Stomach (tissue), 9 donors: ENCODE data around the gene PUS1. TPM values are rescaled to one million over a fixed set of nuclear protein-coding genes. Genes with fewer than 3 reads are reported as not detected.

Source experiments
- DNase-seq, 2 donors: peaks; one replicate each; pipeline versions ENCODE4 v3.0.0 to v3.0.0-alpha.2; 2013 to 2019
- H3K27ac ChIP-seq, 5 donors: fragments of 200-600 bp in 4 of 5; sonication (generic) in 4 of 5; one replicate each; pipeline ENCODE4 v1.5.1; 2013 to 2019; ENCODE audit warnings: mild to moderate bottlenecking in 1 of 5, moderate library complexity in 1 of 5
- H3K27me3 ChIP-seq, 3 donors: fragments of 200-600 bp; sonication (generic); one replicate each; pipeline ENCODE4 v1.5.1; 2017 to 2019; ENCODE audit warnings: mixed run types in 1 of 3
- H3K36me3 ChIP-seq, 4 donors: fragments of 200-600 bp; sonication (generic); 1 replicate in 3 of 4; 2 replicates in 1 of 4; pipeline ENCODE4 v1.5.1; 2016 to 2019
- H3K4me1 ChIP-seq, 4 donors: fragments of 200-600 bp; sonication (generic); one replicate each; pipeline ENCODE4 v1.5.1; 2016 to 2019
- H3K4me3 ChIP-seq, 4 donors: fragments of 200-600 bp; sonication (generic) in 3 of 4; one replicate each; pipeline ENCODE4 v1.5.1; 2016 to 2019; ENCODE audit warnings: mild to moderate bottlenecking in 1 of 4
- H3K9me3 ChIP-seq, 4 donors: fragments of 200-600 bp; sonication (generic); one replicate each; pipeline ENCODE4 v1.5.1; 2016 to 2019
- EP300 ChIP-seq: sonication (generic); formaldehyde crosslinking; IDR thresholded peaks from one replicate; pipeline ENCODE4 v1.6.1; 2017; ENCODE audit warnings: antibody characterized with exemption
- POLR2A ChIP-seq, 4 donors: fragments of 450-650 bp; IDR thresholded peaks; one replicate each; pipeline ENCODE4 v1.6.1; 2016; ENCODE audit warnings: antibody characterized with exemption in 4 of 4, control low read depth in 2 of 4, mild to moderate bottlenecking in 1 of 4, moderate library complexity in 1 of 4
- POLR2AphosphoS5 ChIP-seq, 3 donors: sonication (generic); formaldehyde crosslinking; IDR thresholded peaks; one replicate each; pipeline ENCODE4 v1.6.1; 2016; ENCODE audit warnings: antibody characterized with exemption in 3 of 3
- WGBS, 5 donors: extraction: QIAGEN DNeasy Blood & Tissue Kit in 3 of 5; methylation state at CpG; one replicate each; pipeline versions ENCODE4 v1.1.5 to v1.1.7; 2013 to 2018; 5-methylcytosine and 5-hydroxymethylcytosine counted together
- intact Hi-C: fragments of 100-400 bp; cut with DNase I; formaldehyde crosslinking; loops from one replicate; pipeline ENCODE4 v1.15.1; 2023; ENCODE audit warnings: low total_unique reads
- polyA plus RNA-seq, 3 donors: library from polyadenylated mRNA; stranded (reverse); fragments of 200-250 nt; gene quantifications; one replicate each; pipeline ENCODE4 v1.2.3, GENCODE V29; 2013
- total RNA-seq, 5 donors: library from RNA; depleted of rRNA; stranded (reverse); fragments of >200 nt; gene quantifications; one replicate each; pipeline versions ENCODE4 v1.1.0 to v1.2.3, GENCODE V29; 2014 to 2016
- TF ChIP-seq, protein P1 (sequence below), 7 experiments: fragments of 450-650 bp in 4 of 7; fragments of 200-600 bp in 3 of 7; sonication (generic) in 3 of 7; IDR thresholded peaks; one replicate each; pipeline ENCODE4 v1.5.1; 2016 to 2019; ENCODE audit warnings: antibody characterized with exemption in 7 of 7, control low read depth in 2 of 7, mild to moderate bottlenecking in 1 of 7
- donor health status: healthy with polysubstance abuse.
- donor health status: Bipolar disorder and iron deficiency.
- donor health status: healthy.

PUS1 gene
- total and polyA plus RNA-seq, 8 donors, result 3.1 to 26.3 (median 12.5) TPM

DNA sequence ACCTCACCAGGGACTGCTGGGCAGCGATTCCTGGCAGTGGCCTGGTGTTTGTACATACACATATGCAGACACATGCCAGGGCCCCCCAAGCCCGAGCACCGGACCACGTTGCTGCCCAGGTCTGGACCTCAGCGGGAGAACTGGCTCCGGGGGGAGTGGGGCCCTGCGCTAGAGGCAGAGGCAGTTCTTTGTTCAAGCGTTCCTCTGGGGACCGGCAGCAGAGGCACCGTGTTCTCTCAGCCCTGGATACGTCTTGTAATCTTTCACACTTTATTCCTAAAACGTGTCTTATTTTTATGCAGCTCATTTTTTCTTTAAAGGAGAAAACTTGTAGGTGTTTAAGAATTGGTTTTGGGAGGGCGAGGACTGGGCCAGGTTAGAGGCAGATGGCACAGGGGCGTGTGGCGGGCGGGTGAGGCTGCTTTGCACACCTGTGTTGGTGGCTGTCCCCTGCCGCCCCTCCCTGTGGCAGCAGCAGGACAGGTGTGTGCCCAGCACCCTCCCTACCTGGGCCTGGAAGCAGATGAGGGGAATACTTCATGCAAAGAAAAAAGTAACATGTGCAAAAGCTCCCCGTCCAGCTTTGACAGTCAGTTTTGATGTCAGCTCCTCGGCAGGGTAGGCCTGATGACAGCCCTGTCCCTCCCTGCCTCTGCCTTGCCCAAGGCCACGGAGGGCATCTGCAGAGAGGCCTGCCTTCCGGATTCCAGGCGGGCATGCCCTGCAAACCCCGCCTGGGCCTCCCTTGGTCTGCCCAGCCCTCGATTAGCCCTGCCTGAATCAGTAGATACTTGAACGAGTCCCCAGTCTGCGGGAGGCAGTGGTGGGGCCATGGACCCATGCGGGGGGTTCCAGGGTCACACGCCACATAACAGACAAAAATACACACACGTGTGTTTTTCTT is 7.0 kb upstream of the PUS1 start:
- Histone ChIP-seq H3K27me3 (no peaks in the 10 kb centered on the region), H3K4me1 (peaks cover 0 to 7% (median 0%) of the 10 kb centered on the region in 4 donors), H3K36me3 (peaks cover 39 to 61% (median 59%) of the 10 kb centered on the region in 4 donors), H3K9me3 (no peaks in the 10 kb centered on the region), H3K4me3 (no peak overlapping the region), H3K27ac (no peak overlapping the region)
- 73 to 86% (median 79%) methylated on average over 24 to 29 of the region's 29 CpGs for WGBS, 5 donors
- TF ChIP-seq, protein P1, sequence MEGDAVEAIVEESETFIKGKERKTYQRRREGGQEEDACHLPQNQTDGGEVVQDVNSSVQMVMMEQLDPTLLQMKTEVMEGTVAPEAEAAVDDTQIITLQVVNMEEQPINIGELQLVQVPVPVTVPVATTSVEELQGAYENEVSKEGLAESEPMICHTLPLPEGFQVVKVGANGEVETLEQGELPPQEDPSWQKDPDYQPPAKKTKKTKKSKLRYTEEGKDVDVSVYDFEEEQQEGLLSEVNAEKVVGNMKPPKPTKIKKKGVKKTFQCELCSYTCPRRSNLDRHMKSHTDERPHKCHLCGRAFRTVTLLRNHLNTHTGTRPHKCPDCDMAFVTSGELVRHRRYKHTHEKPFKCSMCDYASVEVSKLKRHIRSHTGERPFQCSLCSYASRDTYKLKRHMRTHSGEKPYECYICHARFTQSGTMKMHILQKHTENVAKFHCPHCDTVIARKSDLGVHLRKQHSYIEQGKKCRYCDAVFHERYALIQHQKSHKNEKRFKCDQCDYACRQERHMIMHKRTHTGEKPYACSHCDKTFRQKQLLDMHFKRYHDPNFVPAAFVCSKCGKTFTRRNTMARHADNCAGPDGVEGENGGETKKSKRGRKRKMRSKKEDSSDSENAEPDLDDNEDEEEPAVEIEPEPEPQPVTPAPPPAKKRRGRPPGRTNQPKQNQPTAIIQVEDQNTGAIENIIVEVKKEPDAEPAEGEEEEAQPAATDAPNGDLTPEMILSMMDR (IDR thresholded peaks at IDR 0.05), result no peak
- no peak for TF ChIP-seq EP300
- TF ChIP-seq POLR2A (IDR thresholded peaks at IDR 0.05), result no peak
- no peak for TF ChIP-seq POLR2AphosphoS5 (IDR thresholded peaks at IDR 0.05)
- no peak for DNase-seq
- intact Hi-C loops, result no loop called here

- intact Hi-C loops, result no loop called here
- no peak for TF ChIP-seq EP300
- no peaks in the 10 kb centered on the region for H3K9me3 ChIP-seq
Observed at GRCh38 chr12:131922772-131923171, 6.3 kb upstream of the PUS1 start.

GRCh38 chr12:131923260-131923659 is 5.8 kb upstream of the PUS1 start:
- H3K27me3 ChIP-seq, result no peaks in the 10 kb centered on the region
- 76 to 86% (median 80%) methylated on average over 10 to 11 of the region's 11 CpGs for WGBS, 5 donors
- H3K9me3 ChIP-seq, result no peaks in the 10 kb centered on the region
- intact Hi-C loops, result no loop called here
- no peak for DNase-seq
- peaks cover 0 to 16% (median 3%) of the 10 kb centered on the region in 4 donors for H3K4me1 ChIP-seq
- H3K36me3 ChIP-seq, result peaks cover 29 to 50% (median 47%) of the 10 kb centered on the region in 4 donors
- H3K4me3 ChIP-seq, result no peak overlapping the region
- TF ChIP-seq POLR2AphosphoS5 (IDR thresholded peaks at IDR 0.05) (no peak), EP300 (no peak), POLR2A (IDR thresholded peaks at IDR 0.05) (no peak)
- TF ChIP-seq, protein P1 (IDR thresholded peaks at IDR 0.05), result no peak
- peak overlapping the region in 1 of 5 donors; percentile 46 for H3K27ac ChIP-seq

More at GRCh38 chr12:131922772-131923171, 6.3 kb upstream of the PUS1 start:
- H3K4me1 ChIP-seq, result peaks cover 0 to 11% (median under 1%) of the 10 kb centered on the region in 4 donors
- H3K36me3 ChIP-seq, result peaks cover 33 to 55% (median 52%) of the 10 kb centered on the region in 4 donors
- no peak overlapping the region for H3K4me3 ChIP-seq
- 85 to 91% (median 87%) methylated on average over 13 of the region's 13 CpGs for WGBS, 5 donors
- H3K27me3 ChIP-seq, result no peaks in the 10 kb centered on the region
- DNase-seq, result no peak
- peak overlapping the region in 1 of 5 donors; percentile 46 for H3K27ac ChIP-seq

DNA sequence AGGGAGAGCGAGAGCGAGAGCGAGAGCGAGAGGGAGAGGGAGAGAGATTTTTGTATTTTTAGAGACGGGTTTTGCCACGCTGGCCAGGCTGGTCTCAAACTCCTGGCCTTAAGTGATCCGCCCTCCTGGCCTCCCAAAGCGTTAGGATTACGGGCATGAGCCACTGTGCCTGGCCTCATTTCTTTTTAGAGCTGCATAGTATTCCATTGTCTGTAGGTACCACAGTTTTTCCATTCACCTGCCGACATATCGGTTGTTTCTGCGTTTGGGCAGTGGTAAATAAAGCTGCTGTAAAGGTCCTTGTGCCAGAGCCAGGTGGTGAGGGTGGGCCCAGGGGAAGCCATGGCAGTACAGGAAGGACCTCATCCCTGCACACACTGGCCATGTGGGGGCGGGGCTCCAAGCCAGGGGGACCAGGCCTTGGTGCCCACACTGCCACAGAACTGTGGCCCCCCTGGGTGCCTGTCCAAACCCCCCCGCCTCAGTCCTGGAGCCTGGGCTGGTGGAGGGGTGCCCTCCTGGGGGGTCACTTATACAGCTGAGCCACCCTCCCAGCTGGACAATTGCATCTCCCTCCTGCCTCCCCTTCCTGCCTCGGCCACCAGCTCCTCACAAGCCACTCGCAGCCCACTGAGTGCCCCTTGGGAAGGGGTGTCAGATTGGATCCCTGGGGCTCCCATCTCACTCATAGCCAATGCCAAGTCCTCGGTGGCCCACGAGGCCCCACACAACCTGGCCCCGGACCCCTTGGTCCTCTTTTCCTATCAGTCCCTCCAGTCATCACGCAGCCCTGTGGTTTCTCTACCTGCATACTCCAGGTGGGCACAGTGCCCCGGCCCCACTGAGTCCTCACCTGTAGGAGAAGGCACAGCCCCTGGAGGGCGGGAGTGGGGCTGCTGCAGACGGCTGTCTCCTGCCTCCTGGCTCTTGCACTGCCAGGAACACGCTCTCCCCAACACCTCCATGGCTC is 1.7 kb upstream of the PUS1 start:
- intact Hi-C loops, result no loop called here
- TF ChIP-seq POLR2AphosphoS5 (IDR thresholded peaks at IDR 0.05), result no peak
- TF ChIP-seq, protein P1 (IDR thresholded peaks at IDR 0.05), result no peak
- TF ChIP-seq POLR2A (IDR thresholded peaks at IDR 0.05), result no peak
- TF ChIP-seq EP300, result no peak
- H3K4me1 ChIP-seq, result peaks cover 7 to 39% (median 24%) of the 10 kb centered on the region in 4 donors
- WGBS, 5 donors, result 76 to 94% (median 89%) methylated on average over 20 to 24 of the region's 24 CpGs
- H3K27me3 ChIP-seq, result no peaks in the 10 kb centered on the region
- H3K36me3 ChIP-seq, result peaks cover 7 to 30% (median 22%) of the 10 kb centered on the region in 4 donors
- DNase-seq, result no peak
- no peaks in the 10 kb centered on the region for H3K9me3 ChIP-seq
- H3K27ac ChIP-seq, result peak overlapping the region in 1 of 5 donors; percentile 87
- no peak overlapping the region for H3K4me3 ChIP-seq
